Measurements from ENCODE around the gene TADA2A.
"Not testable (repeated sequence)": the region's sequence is repeated elsewhere in the genome, so short reads cannot be mapped to it uniquely, and the experiment has no call there.

Gene TADA2A

DNA sequence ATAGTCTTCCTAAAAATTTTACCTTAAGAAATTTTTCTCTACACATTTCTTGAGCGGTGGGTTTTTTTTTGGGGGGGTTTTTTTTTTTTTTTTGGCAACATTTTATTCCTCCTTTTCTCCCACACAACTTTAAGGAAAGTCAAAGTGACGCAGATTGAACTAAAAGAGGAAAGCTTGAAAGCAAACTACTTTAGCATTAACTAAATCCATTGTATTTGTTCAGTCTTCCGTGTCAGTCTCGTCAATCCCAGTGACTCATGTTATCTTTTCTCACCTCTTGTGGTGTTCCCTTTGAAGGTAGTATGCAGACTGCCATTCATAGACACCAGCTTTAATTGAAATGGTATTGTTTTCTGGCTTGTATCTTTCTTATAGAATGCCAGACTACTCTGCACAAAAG, 39.3 kb downstream of the TADA2A start:
- peaks cover 3% of the 10 kb centered on the region for H3K36me3 ChIP-seq (ENCODE audit: control insufficient read depth, insufficient read depth, low read length)
- TF ChIP-seq, protein P1, sequence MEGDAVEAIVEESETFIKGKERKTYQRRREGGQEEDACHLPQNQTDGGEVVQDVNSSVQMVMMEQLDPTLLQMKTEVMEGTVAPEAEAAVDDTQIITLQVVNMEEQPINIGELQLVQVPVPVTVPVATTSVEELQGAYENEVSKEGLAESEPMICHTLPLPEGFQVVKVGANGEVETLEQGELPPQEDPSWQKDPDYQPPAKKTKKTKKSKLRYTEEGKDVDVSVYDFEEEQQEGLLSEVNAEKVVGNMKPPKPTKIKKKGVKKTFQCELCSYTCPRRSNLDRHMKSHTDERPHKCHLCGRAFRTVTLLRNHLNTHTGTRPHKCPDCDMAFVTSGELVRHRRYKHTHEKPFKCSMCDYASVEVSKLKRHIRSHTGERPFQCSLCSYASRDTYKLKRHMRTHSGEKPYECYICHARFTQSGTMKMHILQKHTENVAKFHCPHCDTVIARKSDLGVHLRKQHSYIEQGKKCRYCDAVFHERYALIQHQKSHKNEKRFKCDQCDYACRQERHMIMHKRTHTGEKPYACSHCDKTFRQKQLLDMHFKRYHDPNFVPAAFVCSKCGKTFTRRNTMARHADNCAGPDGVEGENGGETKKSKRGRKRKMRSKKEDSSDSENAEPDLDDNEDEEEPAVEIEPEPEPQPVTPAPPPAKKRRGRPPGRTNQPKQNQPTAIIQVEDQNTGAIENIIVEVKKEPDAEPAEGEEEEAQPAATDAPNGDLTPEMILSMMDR (IDR thresholded peaks at IDR 0.05; ENCODE audit: insufficient read depth, low read length, poor library complexity, severe bottlenecking): no peak

DNA sequence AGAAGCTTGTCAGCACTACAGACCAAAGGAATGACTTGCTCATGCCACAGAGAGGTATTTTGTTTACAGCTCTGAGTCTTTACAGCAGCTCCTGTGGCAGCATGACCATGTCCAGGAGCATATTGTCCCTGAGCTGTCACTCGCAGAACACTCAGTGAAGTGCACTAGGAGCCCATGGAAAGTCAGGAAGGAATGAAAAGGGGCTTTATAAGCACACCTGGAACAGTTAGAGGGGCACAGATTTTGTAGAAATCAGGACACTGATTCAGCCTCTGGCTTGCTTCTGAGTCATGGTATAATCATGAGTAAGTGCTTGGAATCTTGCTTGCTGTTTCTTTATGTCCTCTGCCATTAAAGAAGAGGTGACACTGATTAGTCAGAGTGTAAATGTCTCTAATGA, 41.0 kb downstream of the TADA2A start:
- Histone ChIP-seq H3K36me3 (ENCODE audit: control insufficient read depth, insufficient read depth, low read length) (peaks cover 3% of the 10 kb centered on the region), H3K4me3 (replicated peaks; ENCODE audit: low read depth, low read length) (no peak overlapping the region), H3K27me3 (replicated peaks; ENCODE audit: control insufficient read depth, insufficient read depth, low read length) (no peaks in the 10 kb centered on the region)
- TF ChIP-seq, protein P1 (IDR thresholded peaks at IDR 0.05; ENCODE audit: insufficient read depth, low read length, poor library complexity, severe bottlenecking): no peak
- DNase-seq (ENCODE audit: extremely low read depth, insufficient read length): no peak

More for the DNA sequence above, 39.3 kb downstream of the TADA2A start:
- Histone ChIP-seq H3K4me3 (replicated peaks; ENCODE audit: low read depth, low read length) (no peak overlapping the region), H3K27me3 (replicated peaks; ENCODE audit: control insufficient read depth, insufficient read depth, low read length) (no peaks in the 10 kb centered on the region)
- no peak for DNase-seq (ENCODE audit: extremely low read depth, insufficient read length)

DNA sequence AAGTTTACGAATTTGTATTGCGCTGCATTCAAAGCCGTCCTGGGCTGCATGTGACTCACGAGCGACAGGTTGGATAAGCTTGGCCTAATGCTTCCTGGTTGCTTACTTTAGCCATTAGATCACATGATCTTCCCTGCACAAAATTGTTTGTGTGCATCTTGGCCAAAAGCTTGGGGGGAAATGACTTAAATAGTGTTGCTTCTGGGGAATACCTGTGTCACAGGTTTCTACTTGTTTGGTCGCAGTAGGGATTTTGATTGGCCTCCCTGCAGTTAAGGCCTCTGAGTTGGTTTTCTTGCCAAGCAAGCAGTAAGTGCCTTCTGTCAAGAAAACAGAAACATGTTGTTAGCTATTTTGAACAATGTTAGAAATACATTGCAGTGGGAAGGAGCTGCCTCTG, 43.4 kb downstream of the TADA2A start:
- no peaks in the 10 kb centered on the region for H3K27me3 ChIP-seq (replicated peaks; ENCODE audit: control insufficient read depth, insufficient read depth, low read length)
- H3K36me3 ChIP-seq (ENCODE audit: control insufficient read depth, insufficient read depth, low read length): peaks cover 3% of the 10 kb centered on the region; the same call in 1 of the 2 replicates
- no peak overlapping the region for H3K4me3 ChIP-seq (replicated peaks; ENCODE audit: low read depth, low read length)
- TF ChIP-seq, protein P1 (IDR thresholded peaks at IDR 0.05; ENCODE audit: insufficient read depth, low read length, poor library complexity, severe bottlenecking): no peak
- DNase-seq (ENCODE audit: extremely low read depth, insufficient read length): no peak

DNA sequence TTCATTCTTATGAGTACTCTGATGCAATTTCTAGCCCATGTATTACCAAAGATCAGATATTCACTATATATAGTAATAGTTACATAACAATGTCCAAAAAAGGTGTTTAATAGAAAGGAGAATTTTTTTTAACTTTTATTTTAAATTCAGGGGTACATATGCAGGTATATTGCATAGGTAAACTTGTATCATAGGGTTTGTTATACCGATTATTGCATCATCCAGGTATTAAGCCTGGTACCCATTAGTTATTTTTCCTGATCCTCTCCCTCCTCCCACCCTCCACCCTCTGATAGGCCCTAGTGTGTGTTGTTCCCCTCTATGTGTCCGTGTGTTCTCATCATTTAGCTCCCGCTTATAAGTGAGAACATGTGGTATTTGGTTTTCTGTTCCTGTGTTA, 51.1 kb downstream of the TADA2A start:
- H3K4me3 ChIP-seq (replicated peaks; ENCODE audit: low read depth, low read length); H3K27me3 ChIP-seq (replicated peaks; ENCODE audit: control insufficient read depth, insufficient read depth, low read length); DNase-seq (ENCODE audit: extremely low read depth, insufficient read length); H3K36me3 ChIP-seq (ENCODE audit: control insufficient read depth, insufficient read depth, low read length): not testable (repeated sequence)

DNA sequence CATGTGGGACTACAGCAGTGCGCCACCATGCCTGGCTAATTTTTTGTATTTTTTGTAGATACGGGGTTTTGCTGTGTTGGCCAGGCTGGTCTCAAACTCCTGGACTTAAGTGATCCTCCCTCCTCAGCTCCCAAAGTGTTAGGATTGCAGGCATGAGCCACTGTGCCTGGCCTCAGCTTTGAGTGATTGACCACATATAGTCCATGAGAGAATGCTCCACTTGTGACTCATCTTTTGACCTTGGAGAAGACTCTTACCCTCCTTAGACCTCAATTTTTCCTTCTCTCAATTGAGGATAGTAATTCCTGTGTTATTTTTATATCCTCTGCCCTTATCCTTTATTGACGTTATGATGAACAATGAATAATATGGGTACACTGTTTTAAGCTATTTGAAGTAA, 52.1 kb downstream of the TADA2A start:
- Histone ChIP-seq H3K4me3 (replicated peaks; ENCODE audit: low read depth, low read length) (no peak overlapping the region), H3K27me3 (replicated peaks; ENCODE audit: control insufficient read depth, insufficient read depth, low read length) (no peaks in the 10 kb centered on the region), H3K36me3 (ENCODE audit: control insufficient read depth, insufficient read depth, low read length) (peaks cover 3% of the 10 kb centered on the region)
- no peak for DNase-seq (ENCODE audit: extremely low read depth, insufficient read length)
- TF ChIP-seq, protein P1 (IDR thresholded peaks at IDR 0.05; ENCODE audit: insufficient read depth, low read length, poor library complexity, severe bottlenecking): no peak

DNA sequence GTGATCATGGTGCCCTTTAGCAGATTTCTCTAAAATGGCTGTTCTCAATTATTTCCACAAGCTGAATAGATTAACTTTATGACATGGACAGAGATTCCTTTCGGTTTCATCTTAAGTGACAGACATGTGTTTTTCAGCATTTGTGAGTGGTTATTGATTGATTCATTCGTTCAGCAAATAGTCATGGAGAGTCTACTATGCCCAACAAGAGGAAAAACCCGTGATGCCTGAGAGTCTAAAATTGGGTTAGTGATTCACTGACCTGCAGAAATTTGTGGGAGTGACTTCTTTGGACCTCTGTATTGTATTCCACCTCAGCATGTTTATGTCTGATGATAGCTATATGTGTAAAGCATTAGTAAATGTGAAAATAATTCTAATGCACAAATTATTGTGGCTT, 55.0 kb downstream of the TADA2A start:
- H3K27me3 ChIP-seq (replicated peaks; ENCODE audit: control insufficient read depth, insufficient read depth, low read length): no peaks in the 10 kb centered on the region
- TF ChIP-seq, protein P1 (IDR thresholded peaks at IDR 0.05; ENCODE audit: insufficient read depth, low read length, poor library complexity, severe bottlenecking): no peak
- no peak for DNase-seq (ENCODE audit: extremely low read depth, insufficient read length)
- peaks cover 3% of the 10 kb centered on the region for H3K36me3 ChIP-seq (ENCODE audit: control insufficient read depth, insufficient read depth, low read length)
- H3K4me3 ChIP-seq (replicated peaks; ENCODE audit: low read depth, low read length): no peak overlapping the region

Measured in GM06990 (cell line).